ENCODE data around the gene LDLRAP1.

The LDLRAP1 gene

GRCh38 chr1:25609921-25610320 is 66.5 kb downstream of the LDLRAP1 start:
- DNase-seq: no peak

- no peak for DNase-seq
Observed at GRCh38 chr1:25610822-25611630, 67.6 kb downstream of the LDLRAP1 start.

GRCh38 chr1:25611843-25612242 is 68.4 kb downstream of the LDLRAP1 start:
- no peak for DNase-seq

GRCh38 chr1:25612421-25612820 is 69.0 kb downstream of the LDLRAP1 start:
- no peak for DNase-seq

GRCh38 chr1:25613091-25613490 is 69.7 kb downstream of the LDLRAP1 start:
- DNase-seq: no peak

- DNase-seq: no peak
Observed at GRCh38 chr1:25614501-25615171, 71.2 kb downstream of the LDLRAP1 start.

DNA sequence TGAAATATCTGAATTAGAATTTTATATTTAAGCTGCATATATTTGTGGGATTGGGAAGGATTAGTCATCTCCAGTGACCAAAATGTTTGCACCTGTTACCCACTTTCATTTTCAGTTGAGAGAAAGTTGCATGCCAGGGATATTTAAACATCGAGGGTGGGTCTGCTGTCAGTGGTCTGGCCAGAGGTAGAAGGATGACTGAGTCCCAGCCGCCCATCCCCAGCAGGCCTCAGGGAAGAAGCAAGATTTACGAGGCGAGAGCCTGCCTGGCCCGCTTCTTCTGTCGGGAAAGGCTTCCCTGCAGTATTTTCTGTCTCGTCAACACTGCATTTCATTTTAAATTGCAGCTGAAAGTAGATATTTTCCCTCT is 71.8 kb downstream of the LDLRAP1 start:
- DNase-seq: no peak

DNA sequence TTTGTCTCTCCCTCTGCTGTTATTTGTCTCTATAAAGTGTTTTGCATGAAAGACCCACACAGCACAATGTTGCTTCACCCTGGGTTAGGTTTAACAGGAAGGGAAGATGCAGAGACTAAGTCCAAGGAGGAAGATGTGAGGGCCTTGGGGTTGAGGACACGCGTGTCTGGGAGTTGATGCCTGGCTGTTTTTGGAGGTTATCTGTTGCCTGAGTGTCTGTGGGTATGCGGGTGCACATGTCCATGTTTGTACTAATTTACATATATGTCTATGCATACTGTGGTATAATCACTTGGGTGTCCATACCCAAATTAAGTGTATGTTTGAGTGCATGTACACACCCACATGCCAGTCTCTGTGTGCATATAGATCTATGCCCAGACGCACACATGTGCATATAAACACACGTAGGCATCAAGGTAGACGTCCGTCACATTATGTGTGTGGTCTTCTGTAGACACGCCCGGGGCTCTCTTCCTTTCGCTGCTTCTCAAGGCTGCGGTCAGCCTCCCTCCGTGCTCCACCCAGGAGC is 72.2 kb downstream of the LDLRAP1 start:
- no peak for DNase-seq

- peak; percentile 89 for DNase-seq
Observed at GRCh38 chr1:25616095-25616986, 72.9 kb downstream of the LDLRAP1 start, which contains the start of gene MAN1C1. Gene MAN1C1, plus strand, starts transcription at chr1:25616791. Its CDS starts 1,007 bp downstream, at chr1:25617798.

DNA sequence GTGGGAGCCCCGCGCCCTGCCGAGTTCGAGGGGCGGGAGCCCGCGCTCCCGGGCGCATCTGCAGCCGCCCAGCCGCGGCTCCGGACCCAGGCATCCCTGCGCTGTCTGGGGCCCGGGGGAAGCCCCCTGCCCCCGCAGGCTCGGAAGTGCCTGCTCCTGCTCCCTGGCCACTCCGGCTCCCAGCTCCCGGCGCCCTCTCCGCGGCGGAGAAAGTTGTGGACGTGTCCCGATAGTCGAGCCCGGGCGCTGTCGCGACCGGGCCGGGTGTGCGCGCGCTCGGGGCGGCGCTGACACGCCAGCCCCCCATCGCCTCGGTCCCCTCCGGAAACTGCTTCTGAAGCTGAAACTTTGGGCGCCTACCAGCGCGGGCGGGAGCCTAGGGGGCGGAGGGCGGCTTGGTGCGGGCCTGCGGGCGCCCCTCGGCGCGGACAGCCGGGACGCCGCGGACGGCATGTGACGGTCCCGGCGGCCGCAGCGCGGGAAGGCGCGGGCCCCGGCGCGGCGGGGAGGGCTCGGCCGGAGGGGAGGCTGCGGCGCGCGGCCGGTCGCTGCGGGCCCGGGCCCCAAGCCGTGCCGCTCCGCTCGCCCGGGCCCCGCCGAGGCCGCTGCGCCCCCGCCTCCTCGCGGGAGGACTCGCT is 73.7 kb downstream of the LDLRAP1 start:
- no peak for DNase-seq

GRCh38 chr1:25617625-25618432 is 74.4 kb downstream of the LDLRAP1 start:
- no peak for DNase-seq

- no peak for DNase-seq
Observed at GRCh38 chr1:25618433-25618808, 75.0 kb downstream of the LDLRAP1 start.

Data from NCI-H510A (cell line).